ENCODE measurements around the gene ULK4. TPM values are rescaled to one million over a fixed set of nuclear protein-coding genes. Genes with fewer than 3 reads are reported as not detected.

Gene ULK4
- polyA plus RNA-seq, 1 of the 3 experiments (the other 2 are of a cell fraction) = 6.2 TPM

GRCh38 chr3:41205591-41205990 is 756.3 kb downstream of the ULK4 start:
- Histone ChIP-seq H3F3A (replicated peaks; ENCODE audit: insufficient read depth) (no peaks in the 10 kb centered on the region), H3K27ac (ENCODE audit: low read depth in 2 of 2, low read length in 1 of 2) (no peak overlapping the region), H3K4me2 (no peak overlapping the region), H3K9me3 (no peaks in the 10 kb centered on the region), H3K9me2 (no peaks in the 10 kb centered on the region), H3K27me3 (ENCODE audit: insufficient read depth) (no peaks in the 10 kb centered on the region), H4K20me1 (ENCODE audit: insufficient read depth) (peaks cover 100% of the 10 kb centered on the region), H3K4me1 (ENCODE audit: control insufficient read depth in 1 of 2, insufficient read depth in 2 of 2, low read depth in 1 of 2, low read length in 1 of 2) (peaks cover 13% of the 10 kb centered on the region in 2 experiments; a peak in 3 of 4 replicates), H3K79me2 (ENCODE audit: insufficient read depth) (peaks cover 100% of the 10 kb centered on the region), H3K4me3 (ENCODE audit: low read depth in 2 of 2, low read length in 1 of 2) (no peak overlapping the region), H3K9ac (no peak overlapping the region), H2AFZ (ENCODE audit: low read depth) (no peak overlapping the region), H3K36me3 (replicated peaks in 1 of 2; ENCODE audit: control insufficient read depth in 1 of 2, insufficient read depth in 2 of 2, low read length in 1 of 2) (peaks cover 0 to 13% of the 10 kb centered on the region in 2 experiments)
- no peak for DNase-seq
- ChIA-PET POLR2A (no interaction called here), CTCF (interaction anchor here (1.1 kb wide), 1 partner anchor 485 kb away, joined by 4 read pairs; no protein-coding TSS in a partner anchor)
- WGBS (ENCODE audit: low lambda C conversion rate) = 96% methylated on average over 9 of the region's 9 CpGs
- TF ChIP-seq TEAD4 (IDR thresholded peaks at IDR 0.05; ENCODE audit: borderline replicate concordance, insufficient read depth) = no peak
- no peak for TF ChIP-seq RXRA (IDR thresholded peaks at IDR 0.05; ENCODE audit: borderline replicate concordance, low read depth)
- TF ChIP-seq NFIC (IDR thresholded peaks at IDR 0.05; ENCODE audit: borderline replicate concordance) = no peak
- TF ChIP-seq MAX (IDR thresholded peaks at IDR 0.05; ENCODE audit: low read depth) = no peak
- TF ChIP-seq SIN3A (IDR thresholded peaks at IDR 0.05; ENCODE audit: borderline replicate concordance, low read depth, low read length) = no peak
- no peak for TF ChIP-seq MEF2A (IDR thresholded peaks at IDR 0.05; ENCODE audit: borderline replicate concordance, low read depth)
- no peak for TF ChIP-seq TAF1 (IDR thresholded peaks at IDR 0.05; ENCODE audit: borderline replicate concordance, low read depth, low read length)
- TF ChIP-seq MXI1 (IDR thresholded peaks at IDR 0.05; ENCODE audit: low read depth, low read length) = no peak
- TF ChIP-seq CHD2 (IDR thresholded peaks at IDR 0.05; ENCODE audit: low read length, partially characterized antibody) = no peak
- no peak for TF ChIP-seq CTCF (IDR thresholded peaks at IDR 0.05)
- TF ChIP-seq RFX5 (IDR thresholded peaks at IDR 0.05; ENCODE audit: low read length) = no peak
- TF ChIP-seq FOXJ3 (CRISPR knock-in tag; IDR thresholded peaks at IDR 0.05) = no peak

- WGBS (ENCODE audit: low lambda C conversion rate) = 100% methylated on average over 1 of the region's 1 CpG
- Histone ChIP-seq H3K9me3 (no peaks in the 10 kb centered on the region), H2AFZ (ENCODE audit: low read depth) (no peak overlapping the region), H3K9ac (no peak overlapping the region), H3K36me3 (replicated peaks in 1 of 2; ENCODE audit: control insufficient read depth in 1 of 2, insufficient read depth in 2 of 2, low read length in 1 of 2) (peaks cover 0 to 9% of the 10 kb centered on the region in 2 experiments), H3K27ac (ENCODE audit: low read depth in 2 of 2, low read length in 1 of 2) (no peak overlapping the region; a peak in 1 of 4 replicates), H4K20me1 (ENCODE audit: insufficient read depth) (peaks cover 94% of the 10 kb centered on the region), H3K27me3 (ENCODE audit: insufficient read depth) (no peaks in the 10 kb centered on the region), H3F3A (replicated peaks; ENCODE audit: insufficient read depth) (no peaks in the 10 kb centered on the region), H3K4me2 (peak overlapping the region; percentile 2; the same call in 1 of the 2 replicates), H3K4me1 (ENCODE audit: control insufficient read depth in 1 of 2, insufficient read depth in 2 of 2, low read depth in 1 of 2, low read length in 1 of 2) (peaks cover 13% of the 10 kb centered on the region in 2 experiments; a peak in 3 of 4 replicates), H3K9me2 (no peaks in the 10 kb centered on the region), H3K79me2 (ENCODE audit: insufficient read depth) (peaks cover 98% of the 10 kb centered on the region), H3K4me3 (ENCODE audit: low read depth in 2 of 2, low read length in 1 of 2) (no peak overlapping the region)
- CTCF ChIA-PET = interaction anchor here (0.9 to 6.5 kb wide), 5 partner anchors 13 to 621 kb away, joined by 3 to 61 read pairs (median 4); no protein-coding TSS in a partner anchor
- TF ChIP-seq MXI1 (IDR thresholded peaks at IDR 0.05; ENCODE audit: low read depth, low read length) (no peak), FOSL2 (IDR thresholded peaks at IDR 0.05; ENCODE audit: borderline replicate concordance, low read depth) (no peak), USF2 (IDR thresholded peaks at IDR 0.05; ENCODE audit: borderline replicate concordance, low read depth, low read length) (no peak), FOXJ3 (CRISPR knock-in tag; IDR thresholded peaks at IDR 0.05) (no peak)
- DNase-seq = no peak
- POLR2A ChIA-PET = interaction anchor here (0.6 kb wide), 1 partner anchor 11 kb away, joined by 3 read pairs; no protein-coding TSS in a partner anchor
Observed at GRCh38 chr3:41204369-41204768, 757.5 kb downstream of the ULK4 start.
